ENCODE data around the gene NF2. TPM values are rescaled to one million over a fixed set of nuclear protein-coding genes. Genes with fewer than 3 reads are reported as not detected.

NF2 gene
- polyA plus RNA-seq, 3 donors, result 7.7 to 15.5 (median 8.4) TPM

DNA sequence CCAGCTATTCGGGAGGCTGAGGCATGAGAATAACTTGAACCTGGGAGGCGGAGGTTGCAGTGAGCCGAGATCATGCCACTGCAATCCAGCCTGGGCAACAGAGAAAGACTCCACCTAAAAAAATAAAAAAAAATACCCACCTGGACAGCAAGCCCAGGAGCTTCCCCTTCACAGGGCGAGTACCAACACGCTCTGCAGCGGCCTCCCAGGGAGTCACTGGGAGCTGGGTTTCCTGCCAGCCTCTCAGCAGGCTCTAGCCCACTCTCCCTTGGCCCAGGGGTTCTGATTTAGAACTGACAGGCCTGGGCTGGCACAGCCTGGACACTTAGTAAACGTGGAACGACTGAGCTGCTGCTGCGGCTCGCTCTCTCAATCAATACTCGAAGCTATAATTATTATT, 114.4 kb downstream of the NF2 start:
- Mint-ChIP-seq H3K36me3 (no peaks in the 10 kb centered on the region), H3K27ac (no peak overlapping the region), H3K27me3 (ENCODE audit: low read depth in 3 of 3) (peaks cover 40 to 73% (median 54%) of the 10 kb centered on the region in 3 donors), H3K4me3 (no peak overlapping the region), H3K4me1 (no peaks in the 10 kb centered on the region), H3K9me3 (peaks cover 0 to 11% (median 2%) of the 10 kb centered on the region in 7 donors)
- H3K9ac ChIP-seq (ENCODE audit: insufficient read depth, low read length, poor library complexity, severe bottlenecking), result no peak overlapping the region
- H3K4me3 ChIP-seq (replicated peaks in 1 of 3; ENCODE audit: low read depth in 2 of 3, low read length in 3 of 3), result no peak overlapping the region
- H4K20me1 ChIP-seq (ENCODE audit: insufficient read depth, low read length), result no peaks in the 10 kb centered on the region
- H3K27ac ChIP-seq (ENCODE audit: low read depth in 1 of 2, low read length in 2 of 2), result no peak overlapping the region
- no peaks in the 10 kb centered on the region for H3K4me1 ChIP-seq (ENCODE audit: control insufficient read depth in 1 of 2, insufficient read depth in 2 of 2, low read length in 2 of 2)
- no peaks in the 10 kb centered on the region for H3K79me2 ChIP-seq (ENCODE audit: insufficient read depth, low read length)
- H3K4me2 ChIP-seq (replicated peaks; ENCODE audit: extremely low read depth, low read length, poor library complexity, severe bottlenecking), result no peak overlapping the region
- H3K27me3 ChIP-seq (ENCODE audit: control insufficient read depth in 2 of 2, insufficient read depth in 2 of 2, low read length in 2 of 2), result peaks cover 16 to 39% of the 10 kb centered on the region in 2 donors
- no peak for DNase-seq
- H3K9me3 ChIP-seq (replicated peaks in 1 of 2; ENCODE audit: control insufficient read depth in 1 of 2, insufficient read depth in 1 of 2, low read length in 2 of 2), result peaks cover 0 to 5% of the 10 kb centered on the region in 2 donors
- WGBS (ENCODE audit: insufficient coverage), result 86% methylated on average over 4 of the region's 11 CpGs
- H2AFZ ChIP-seq (ENCODE audit: insufficient read depth, low read depth, low read length, poor library complexity, severe bottlenecking), result no peak overlapping the region
- TF ChIP-seq, protein P1, sequence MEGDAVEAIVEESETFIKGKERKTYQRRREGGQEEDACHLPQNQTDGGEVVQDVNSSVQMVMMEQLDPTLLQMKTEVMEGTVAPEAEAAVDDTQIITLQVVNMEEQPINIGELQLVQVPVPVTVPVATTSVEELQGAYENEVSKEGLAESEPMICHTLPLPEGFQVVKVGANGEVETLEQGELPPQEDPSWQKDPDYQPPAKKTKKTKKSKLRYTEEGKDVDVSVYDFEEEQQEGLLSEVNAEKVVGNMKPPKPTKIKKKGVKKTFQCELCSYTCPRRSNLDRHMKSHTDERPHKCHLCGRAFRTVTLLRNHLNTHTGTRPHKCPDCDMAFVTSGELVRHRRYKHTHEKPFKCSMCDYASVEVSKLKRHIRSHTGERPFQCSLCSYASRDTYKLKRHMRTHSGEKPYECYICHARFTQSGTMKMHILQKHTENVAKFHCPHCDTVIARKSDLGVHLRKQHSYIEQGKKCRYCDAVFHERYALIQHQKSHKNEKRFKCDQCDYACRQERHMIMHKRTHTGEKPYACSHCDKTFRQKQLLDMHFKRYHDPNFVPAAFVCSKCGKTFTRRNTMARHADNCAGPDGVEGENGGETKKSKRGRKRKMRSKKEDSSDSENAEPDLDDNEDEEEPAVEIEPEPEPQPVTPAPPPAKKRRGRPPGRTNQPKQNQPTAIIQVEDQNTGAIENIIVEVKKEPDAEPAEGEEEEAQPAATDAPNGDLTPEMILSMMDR (IDR thresholded peaks at IDR 0.05), result no peak
- no peaks in the 10 kb centered on the region for H3K36me3 ChIP-seq (replicated peaks in 1 of 2; ENCODE audit: control insufficient read depth in 1 of 2, insufficient read depth in 2 of 2, low read length in 2 of 2)
- intact Hi-C loops (cut with micrococcal nuclease), result no loop called here

DNA sequence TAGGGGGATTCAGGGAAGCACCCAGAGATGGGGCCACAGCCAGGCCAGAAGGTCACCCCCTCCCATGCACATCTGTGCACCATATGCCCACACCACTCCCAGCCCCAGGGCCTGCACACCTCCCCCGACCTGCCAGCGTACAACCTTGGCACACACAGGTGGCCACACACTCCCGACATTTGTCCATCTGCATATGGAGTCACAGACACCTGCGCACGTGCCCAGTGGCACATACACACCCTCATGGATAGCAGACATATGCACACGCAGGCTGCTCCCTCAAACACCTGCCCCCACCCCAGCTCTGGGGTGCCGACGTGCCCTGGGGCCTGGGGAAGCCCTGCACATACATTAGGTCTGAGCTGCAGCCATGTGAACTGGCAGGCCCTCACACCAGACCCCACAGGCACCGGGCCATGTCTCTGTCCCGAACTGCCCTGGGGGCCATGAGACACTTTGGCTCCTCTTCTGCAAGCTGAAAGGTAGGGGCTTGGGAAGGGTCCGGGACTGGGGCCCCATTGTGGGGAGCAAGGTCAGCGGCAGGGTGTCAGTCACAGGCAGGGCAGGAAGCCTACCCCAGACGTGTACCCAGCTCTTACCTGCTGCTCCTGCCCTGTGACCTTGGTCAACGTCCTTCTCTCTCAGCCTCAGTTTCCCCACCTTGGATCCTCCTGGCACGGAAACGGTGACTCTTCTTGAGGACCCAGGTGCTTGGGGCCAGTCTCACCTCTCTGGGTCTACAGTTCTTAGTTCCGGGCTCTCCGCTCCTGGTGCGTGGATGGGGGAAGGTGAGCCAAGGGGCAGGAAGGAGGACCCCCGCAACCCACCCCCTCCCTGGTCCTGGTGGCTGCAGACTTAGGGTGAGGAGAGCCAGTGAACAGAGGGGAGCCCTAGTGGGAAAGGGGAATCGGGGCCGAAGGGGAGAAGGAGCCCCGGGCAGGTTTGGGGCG, 115.8 kb downstream of the NF2 start:
- peaks cover 38 to 72% (median 54%) of the 10 kb centered on the region in 3 donors for H3K27me3 Mint-ChIP-seq (ENCODE audit: low read depth in 3 of 3)
- H3K4me1 ChIP-seq (ENCODE audit: control insufficient read depth in 1 of 2, insufficient read depth in 2 of 2, low read length in 2 of 2), result no peaks in the 10 kb centered on the region
- H3K27ac Mint-ChIP-seq, result peak overlapping the region in 2 of 7 donors; percentile 66 to 85
- no peaks in the 10 kb centered on the region for H3K4me1 Mint-ChIP-seq
- no peak for DNase-seq
- H2AFZ ChIP-seq (ENCODE audit: insufficient read depth, low read depth, low read length, poor library complexity, severe bottlenecking), result no peak overlapping the region
- no peak overlapping the region for H3K4me2 ChIP-seq (replicated peaks; ENCODE audit: extremely low read depth, low read length, poor library complexity, severe bottlenecking)
- no peaks in the 10 kb centered on the region for H3K36me3 ChIP-seq (replicated peaks in 1 of 2; ENCODE audit: control insufficient read depth in 1 of 2, insufficient read depth in 2 of 2, low read length in 2 of 2)
- H3K27me3 ChIP-seq (ENCODE audit: control insufficient read depth in 2 of 2, insufficient read depth in 2 of 2, low read length in 2 of 2), result peaks cover 16 to 42% of the 10 kb centered on the region in 2 donors
- no peaks in the 10 kb centered on the region for H3K79me2 ChIP-seq (ENCODE audit: insufficient read depth, low read length)
- H3K4me3 Mint-ChIP-seq, result peak overlapping the region in 1 of 2 donors; percentile 77
- H3K36me3 Mint-ChIP-seq, result no peaks in the 10 kb centered on the region
- intact Hi-C loops (cut with micrococcal nuclease), result no loop called here
- H3K4me3 ChIP-seq (replicated peaks in 1 of 3; ENCODE audit: low read depth in 2 of 3, low read length in 3 of 3), result no peak overlapping the region
- WGBS (ENCODE audit: insufficient coverage), result 62% methylated on average over 12 of the region's 24 CpGs
- H3K27ac ChIP-seq (ENCODE audit: low read depth in 1 of 2, low read length in 2 of 2), result no peak overlapping the region
- H3K9me3 ChIP-seq (replicated peaks in 1 of 2; ENCODE audit: control insufficient read depth in 1 of 2, insufficient read depth in 1 of 2, low read length in 2 of 2), result peaks cover 0 to 5% of the 10 kb centered on the region in 2 donors
- no peaks in the 10 kb centered on the region for H4K20me1 ChIP-seq (ENCODE audit: insufficient read depth, low read length)
- TF ChIP-seq, protein P1 (IDR thresholded peaks at IDR 0.05), result no peak
- H3K9me3 Mint-ChIP-seq, result peaks cover 0 to 11% (median 2%) of the 10 kb centered on the region in 7 donors
- no peak overlapping the region for H3K9ac ChIP-seq (ENCODE audit: insufficient read depth, low read length, poor library complexity, severe bottlenecking)
